Astrocyte (in vitro differentiated cells and primary cell): ENCODE data around the gene MPRIP. TPM values are rescaled to one million over a fixed set of nuclear protein-coding genes. Genes with fewer than 3 reads are reported as not detected.

ENCODE experiments used
- DNase-seq: peaks from one replicate; pipeline ENCODE4 v3.0.0-alpha.2; 2010; ENCODE audit warnings: low read depth
- FAIRE-seq: peaks from 2 replicates; lab custom pipeline; 2011; peaks lifted over from hg19 to GRCh38; lab: Jason Lieb, UNC
- H2AFZ ChIP-seq: 2 replicates; pipeline ENCODE4 v1.6.0; 2012; ENCODE audit warnings: low read depth, low read length, inconsistent platforms
- H3K27ac ChIP-seq: 2 replicates; pipeline ENCODE4 v1.5.1; 2011; ENCODE audit warnings: low read depth, low read length, inconsistent platforms
- H3K27me3 ChIP-seq: 2 replicates; pipeline ENCODE4 v1.6.0; 2011; ENCODE audit warnings: low read length, inconsistent platforms; ENCODE audit not compliant: insufficient read depth
- H3K36me3 ChIP-seq: 2 replicates; pipeline ENCODE4 v1.5.1; 2011; ENCODE audit warnings: low read length, inconsistent platforms; ENCODE audit not compliant: insufficient read depth
- H3K4me1 ChIP-seq: 2 replicates; pipeline ENCODE4 v1.5.1; 2011; ENCODE audit warnings: low read length, inconsistent platforms; ENCODE audit not compliant: insufficient read depth
- H3K4me2 ChIP-seq: 2 replicates; pipeline ENCODE4 v1.6.0; 2012; ENCODE audit warnings: low read length, inconsistent platforms
- H3K4me3 ChIP-seq: 2 replicates; pipeline ENCODE4 v1.5.1; 2011; ENCODE audit warnings: low read depth, mild to moderate bottlenecking, low read length, inconsistent platforms; ENCODE audit not compliant: insufficient read depth
- H3K79me2 ChIP-seq: 2 replicates; pipeline ENCODE4 v1.6.0; 2012; ENCODE audit warnings: mild to moderate bottlenecking, low read length, inconsistent platforms; ENCODE audit not compliant: insufficient read depth
- H3K9ac ChIP-seq: 2 replicates; pipeline ENCODE4 v1.6.0; 2012; ENCODE audit warnings: mild to moderate bottlenecking, low read length, inconsistent platforms
- H3K9me3 ChIP-seq: 2 replicates; pipeline ENCODE4 v1.5.1; 2012; ENCODE audit warnings: low read depth, mild to moderate bottlenecking, low read length, inconsistent platforms; ENCODE audit not compliant: insufficient read depth
- H4K20me1 ChIP-seq: 2 replicates; pipeline ENCODE4 v1.6.0; 2012; ENCODE audit warnings: low read length, inconsistent platforms; ENCODE audit not compliant: insufficient read depth
- H3K27ac Mint-ChIP-seq: one replicate; pipeline ENCODE4 v1.8.0; 2021; ENCODE audit warnings: mild to moderate bottlenecking, mixed read lengths; ENCODE audit not compliant: unreplicated experiment
- H3K27me3 Mint-ChIP-seq: one replicate; pipeline ENCODE4 v1.8.0; 2021; ENCODE audit warnings: low read depth, mixed read lengths; ENCODE audit not compliant: unreplicated experiment
- H3K36me3 Mint-ChIP-seq: one replicate; pipeline ENCODE4 v1.8.0; 2021; ENCODE audit warnings: low read depth, mixed read lengths; ENCODE audit not compliant: unreplicated experiment
- H3K4me1 Mint-ChIP-seq: one replicate; pipeline ENCODE4 v1.8.0; 2021; ENCODE audit warnings: low read depth, mixed read lengths; ENCODE audit not compliant: unreplicated experiment
- H3K4me3 Mint-ChIP-seq: one replicate; pipeline ENCODE4 v1.8.0; 2021; ENCODE audit warnings: mild to moderate bottlenecking, moderate library complexity, mixed read lengths; ENCODE audit not compliant: unreplicated experiment
- H3K9me3 Mint-ChIP-seq: one replicate; pipeline ENCODE4 v1.8.0; 2021; ENCODE audit warnings: mild to moderate bottlenecking, mixed read lengths; ENCODE audit not compliant: unreplicated experiment
- EZH2 ChIP-seq: IDR thresholded peaks from 2 replicates; pipeline ENCODE4 v1.6.1; 2012; ENCODE audit warnings: mild to moderate bottlenecking, low read length, inconsistent platforms; ENCODE audit not compliant: insufficient read depth
- total RNA-seq: library from RNA; stranded (reverse); gene quantifications from 2 replicates; pipeline ENCODE4 v1.2.1, GENCODE V29; 2021
- TF ChIP-seq, protein P1 (sequence below): IDR thresholded peaks from 2 replicates; pipeline ENCODE4 v1.5.1; 2011; ENCODE audit warnings: low read depth, mild to moderate bottlenecking, inconsistent platforms, low read length, moderate library complexity; ENCODE audit not compliant: insufficient read depth

Gene MPRIP
- total RNA-seq, 1 donor from 2014 or later: 176 TPM

DNA sequence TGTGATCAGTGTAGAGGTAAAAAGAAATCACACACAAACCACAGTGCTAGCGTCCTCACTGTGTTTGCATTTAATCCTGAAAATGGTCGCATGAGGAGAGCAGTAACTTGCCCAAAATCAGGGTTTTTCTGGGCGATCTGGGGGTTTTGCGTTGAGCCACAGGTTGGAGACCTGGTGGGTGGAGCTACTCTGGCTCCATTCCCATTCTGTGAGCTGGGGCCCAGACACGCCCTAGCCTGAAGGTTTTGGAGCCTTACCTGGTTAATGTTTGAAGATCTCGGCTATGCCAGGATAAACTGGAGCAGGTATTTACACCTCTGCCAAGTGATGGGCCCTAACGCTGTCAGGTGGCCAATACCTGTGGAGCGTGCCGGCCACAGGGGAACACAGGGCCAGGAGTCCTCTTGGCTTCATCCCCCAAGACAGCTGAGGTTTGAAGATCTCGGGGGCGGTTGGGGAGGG lies 48.4 kb downstream of the MPRIP start:
- Histone ChIP-seq H3K27me3 (no peaks in the 10 kb centered on the region), H3K79me2 (peaks cover 100% of the 10 kb centered on the region), H3K9ac (no peak overlapping the region), H3K36me3 (peaks cover 16% of the 10 kb centered on the region), H3K4me3 (no peak overlapping the region), H3K4me1 (peaks cover under 1% of the 10 kb centered on the region), H3K4me2 (no peak overlapping the region), H3K9me3 (no peaks in the 10 kb centered on the region), H2AFZ (no peak overlapping the region), H3K27ac (no peak overlapping the region), H4K20me1 (peaks cover 100% of the 10 kb centered on the region)
- Mint-ChIP-seq H3K4me3 (no peak overlapping the region), H3K4me1 (no peaks in the 10 kb centered on the region), H3K27ac (no peak overlapping the region), H3K36me3 (peaks cover 39% of the 10 kb centered on the region), H3K27me3 (no peaks in the 10 kb centered on the region), H3K9me3 (no peaks in the 10 kb centered on the region)
- DNase-seq (no peak), FAIRE-seq (no peak)
- TF ChIP-seq, protein P1, sequence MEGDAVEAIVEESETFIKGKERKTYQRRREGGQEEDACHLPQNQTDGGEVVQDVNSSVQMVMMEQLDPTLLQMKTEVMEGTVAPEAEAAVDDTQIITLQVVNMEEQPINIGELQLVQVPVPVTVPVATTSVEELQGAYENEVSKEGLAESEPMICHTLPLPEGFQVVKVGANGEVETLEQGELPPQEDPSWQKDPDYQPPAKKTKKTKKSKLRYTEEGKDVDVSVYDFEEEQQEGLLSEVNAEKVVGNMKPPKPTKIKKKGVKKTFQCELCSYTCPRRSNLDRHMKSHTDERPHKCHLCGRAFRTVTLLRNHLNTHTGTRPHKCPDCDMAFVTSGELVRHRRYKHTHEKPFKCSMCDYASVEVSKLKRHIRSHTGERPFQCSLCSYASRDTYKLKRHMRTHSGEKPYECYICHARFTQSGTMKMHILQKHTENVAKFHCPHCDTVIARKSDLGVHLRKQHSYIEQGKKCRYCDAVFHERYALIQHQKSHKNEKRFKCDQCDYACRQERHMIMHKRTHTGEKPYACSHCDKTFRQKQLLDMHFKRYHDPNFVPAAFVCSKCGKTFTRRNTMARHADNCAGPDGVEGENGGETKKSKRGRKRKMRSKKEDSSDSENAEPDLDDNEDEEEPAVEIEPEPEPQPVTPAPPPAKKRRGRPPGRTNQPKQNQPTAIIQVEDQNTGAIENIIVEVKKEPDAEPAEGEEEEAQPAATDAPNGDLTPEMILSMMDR: no peak
- no peak for TF ChIP-seq EZH2

DNA sequence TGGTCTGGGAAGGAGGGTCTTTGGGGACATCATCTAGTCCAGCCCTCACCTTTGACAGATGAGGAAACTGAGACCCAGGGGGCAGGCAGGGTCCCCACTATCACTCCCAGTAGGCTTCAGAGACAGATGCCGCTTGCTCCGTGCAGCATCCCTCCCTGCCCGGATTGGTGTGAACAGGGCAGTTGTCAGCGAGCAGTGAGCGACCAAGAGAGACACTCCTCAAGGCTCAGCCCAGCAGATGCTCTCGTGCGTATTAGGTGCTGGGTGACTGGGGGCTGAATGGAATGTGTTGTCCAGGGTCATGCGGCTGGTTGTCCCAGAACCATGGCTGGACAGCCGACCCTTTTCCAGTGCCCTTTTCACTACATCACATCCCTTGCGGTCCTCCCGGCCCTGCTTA lies 49.0 kb downstream of the MPRIP start:
- no peak overlapping the region for H2AFZ ChIP-seq
- no peaks in the 10 kb centered on the region for H3K27me3 Mint-ChIP-seq
- H3K79me2 ChIP-seq: peaks cover 100% of the 10 kb centered on the region
- H3K36me3 Mint-ChIP-seq: peaks cover 36% of the 10 kb centered on the region
- H3K4me1 Mint-ChIP-seq: no peaks in the 10 kb centered on the region
- no peak overlapping the region for H3K4me3 Mint-ChIP-seq
- no peak overlapping the region for H3K4me2 ChIP-seq
- H3K27ac ChIP-seq: no peak overlapping the region
- H3K27me3 ChIP-seq: no peaks in the 10 kb centered on the region
- FAIRE-seq: no peak
- TF ChIP-seq, protein P1: no peak
- H3K9me3 ChIP-seq: no peaks in the 10 kb centered on the region
- peaks cover 16% of the 10 kb centered on the region for H3K36me3 ChIP-seq
- H3K9ac ChIP-seq: no peak overlapping the region
- peaks cover 6% of the 10 kb centered on the region for H3K4me1 ChIP-seq
- no peak overlapping the region for H3K27ac Mint-ChIP-seq
- H3K4me3 ChIP-seq: no peak overlapping the region
- DNase-seq: no peak
- peaks cover 100% of the 10 kb centered on the region for H4K20me1 ChIP-seq
- H3K9me3 Mint-ChIP-seq: no peaks in the 10 kb centered on the region

DNA sequence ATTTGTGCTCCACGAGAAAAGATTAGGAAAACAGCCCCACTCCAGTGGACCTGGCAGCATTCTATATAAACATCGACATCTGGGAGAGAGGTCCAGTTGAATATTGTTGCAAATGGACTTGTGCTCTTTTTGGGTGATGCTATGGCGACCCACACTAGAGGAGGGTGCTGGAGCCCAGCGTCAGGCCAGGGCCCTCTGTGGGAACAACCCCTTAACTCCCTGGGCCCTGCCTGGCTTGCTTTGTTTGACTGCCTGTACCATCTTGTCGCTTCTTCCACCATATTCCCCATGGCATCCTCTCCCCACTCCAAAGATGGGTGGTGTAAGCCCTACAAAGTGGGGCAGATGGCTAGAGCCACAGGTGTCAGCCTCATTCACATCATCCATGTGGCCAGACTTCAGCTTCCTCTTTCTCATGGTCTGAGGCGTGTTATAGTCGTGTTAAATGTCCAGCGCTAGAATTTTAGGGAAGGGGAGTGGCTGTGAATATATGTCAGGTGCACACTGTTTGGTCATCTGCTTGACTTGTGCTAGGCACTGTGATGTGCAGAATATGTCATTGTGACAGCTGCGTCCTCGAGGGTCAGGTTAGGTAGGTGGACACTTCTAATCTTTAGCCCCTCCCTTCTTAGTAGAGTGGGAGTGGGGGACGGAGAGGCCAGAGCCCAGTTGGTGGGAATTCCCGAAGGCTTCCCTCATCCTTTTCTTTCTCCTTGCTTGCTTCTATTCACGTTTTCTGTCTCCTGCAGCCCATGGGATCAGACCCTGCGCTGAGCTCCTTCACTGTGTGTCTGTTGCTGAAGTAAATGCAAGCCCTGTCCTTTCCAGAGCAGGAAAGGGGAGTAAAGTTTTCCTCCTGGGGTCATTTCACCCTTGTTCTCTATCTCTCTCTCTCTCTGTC lies 49.8 kb downstream of the MPRIP start:
- Mint-ChIP-seq H3K9me3 (no peaks in the 10 kb centered on the region), H3K4me1 (peaks cover 5% of the 10 kb centered on the region), H3K4me3 (no peak overlapping the region), H3K36me3 (peaks cover 32% of the 10 kb centered on the region), H3K27me3 (no peaks in the 10 kb centered on the region), H3K27ac (no peak overlapping the region)
- Histone ChIP-seq H3K79me2 (peaks cover 100% of the 10 kb centered on the region), H4K20me1 (peaks cover 99% of the 10 kb centered on the region), H3K4me3 (no peak overlapping the region), H3K27ac (no peak overlapping the region), H3K36me3 (peaks cover 16% of the 10 kb centered on the region), H3K4me2 (no peak overlapping the region), H3K4me1 (peaks cover 12% of the 10 kb centered on the region), H2AFZ (no peak overlapping the region), H3K9ac (no peak overlapping the region), H3K27me3 (no peaks in the 10 kb centered on the region), H3K9me3 (no peaks in the 10 kb centered on the region)
- TF ChIP-seq, protein P1: no peak
- TF ChIP-seq EZH2: no peak
- FAIRE-seq (no peak), DNase-seq (no peak)
